Measurements from ENCODE around the gene TEX10. TPM values are rescaled to one million over a fixed set of nuclear protein-coding genes. Genes with fewer than 3 reads are reported as not detected.

TEX10 gene
- total RNA-seq, result 10 to 100 TPM; 17.3 to 32.1 TPM

DNA sequence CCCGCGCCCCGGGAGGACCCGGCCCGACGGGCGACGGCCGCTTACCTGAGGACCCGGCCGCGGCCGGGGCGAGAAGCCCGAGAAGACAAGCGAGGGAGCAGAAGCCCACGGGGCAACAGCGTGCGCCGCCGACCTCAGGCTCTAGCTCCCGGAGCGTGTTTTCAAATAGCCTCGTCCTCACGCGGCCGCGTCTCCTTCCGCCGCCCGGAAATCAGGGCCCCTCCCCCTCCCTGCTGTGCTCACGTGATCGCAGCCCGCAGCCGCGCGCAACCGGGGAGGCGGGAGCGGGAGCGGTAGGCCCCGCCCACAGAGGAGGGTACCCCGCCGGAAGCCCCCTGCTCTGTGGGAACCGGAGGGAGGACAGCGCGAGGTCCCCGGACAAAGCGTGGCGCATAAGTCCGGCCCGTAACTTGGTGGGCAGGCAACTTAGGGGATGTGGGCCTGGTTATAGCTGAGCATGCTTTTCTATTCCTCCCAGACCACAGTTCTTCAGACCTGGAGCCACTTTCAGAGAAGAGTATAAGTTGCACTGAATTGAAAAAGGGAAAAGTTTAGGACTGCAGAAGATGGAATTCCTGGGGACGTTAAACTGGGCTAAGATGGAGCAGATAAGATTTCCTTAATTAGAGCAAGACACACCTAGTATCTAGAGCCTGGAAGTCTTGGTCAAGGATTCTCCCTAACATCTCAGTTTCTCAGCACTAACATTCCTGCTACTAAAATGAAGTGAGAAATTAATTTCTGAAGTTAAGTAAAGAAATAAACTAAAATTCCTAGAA is at the start of gene TEX10:
Gene TEX10, minus strand, starts transcription at position 216 of the 779 bp plus-strand sequence. CDS start 3,579 bp downstream, outside the sequence.
- no peaks in the 10 kb centered on the region for H3K9me3 ChIP-seq
- peak within 1 kb of the TSS; percentile 97 to 99 for H3K4me3 ChIP-seq

DNA sequence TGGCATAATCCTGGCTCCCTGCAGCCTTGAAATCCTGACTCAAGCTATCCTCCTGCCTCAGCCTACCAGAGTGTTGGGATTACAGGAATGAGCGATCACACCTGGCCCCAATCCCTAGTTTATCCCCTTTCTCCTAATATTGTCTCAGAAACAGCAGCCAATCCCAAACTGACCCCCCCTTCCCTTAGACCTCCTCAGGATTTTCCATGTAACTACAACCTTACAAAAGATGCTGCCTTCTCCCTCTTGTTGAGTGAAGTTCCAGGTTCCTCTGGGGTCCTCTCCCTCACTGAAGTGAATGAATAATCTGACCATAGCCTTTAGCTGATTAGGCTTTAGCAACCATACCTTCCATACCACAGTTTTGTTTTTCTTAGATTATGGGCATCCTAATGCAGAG is 48.3 kb upstream of the TEX10 start:
- Histone ChIP-seq H3K36me3 (no peaks in the 10 kb centered on the region), H3K4me3 (no peak overlapping the region), H3K27me3 (replicated peaks; ENCODE audit: insufficient read depth) (no peaks in the 10 kb centered on the region), H3K27ac (no peak overlapping the region), H3K4me1 (replicated peaks) (no peaks in the 10 kb centered on the region), H3K9me3 (no peaks in the 10 kb centered on the region)
- intact Hi-C loops (cut with DNase I), result no loop called here
- TF ChIP-seq CTCF (IDR thresholded peaks at IDR 0.05) (no peak), POLR2AphosphoS5 (IDR thresholded peaks at IDR 0.05) (no peak), POLR2A (IDR thresholded peaks at IDR 0.05) (no peak)
- WGBS, result 90% methylated on average over 1 of the region's 1 CpG
- no peak for DNase-seq (ENCODE audit: low spot score)

More for the DNA sequence above, at the start of gene TEX10:
- peak within 1 kb of the TSS; percentile 78 to 83 for H3K27ac ChIP-seq
- H3K27me3 ChIP-seq (replicated peaks; ENCODE audit: insufficient read depth), result no peaks in the 10 kb centered on the region
- peak; percentile 86 for DNase-seq (ENCODE audit: low spot score)
- no peaks in the 10 kb centered on the region for H3K36me3 ChIP-seq
- WGBS, result under 1% methylated on average over 46 of the region's 53 CpGs
- TF ChIP-seq POLR2AphosphoS5 (IDR thresholded peaks at IDR 0.05) (peak; percentile 95), POLR2A (IDR thresholded peaks at IDR 0.05) (peak; percentile 67), CTCF (IDR thresholded peaks at IDR 0.05) (peak in 2 of 4 experiments; percentile 5 to 13)
- intact Hi-C loops (cut with DNase I), result loop anchor here (5.0 kb wide), 1 partner anchor 74 kb away; the partner anchor contains the start of gene MSANTD3
- H3K4me1 ChIP-seq (replicated peaks), result peaks cover 2% of the 10 kb centered on the region

DNA sequence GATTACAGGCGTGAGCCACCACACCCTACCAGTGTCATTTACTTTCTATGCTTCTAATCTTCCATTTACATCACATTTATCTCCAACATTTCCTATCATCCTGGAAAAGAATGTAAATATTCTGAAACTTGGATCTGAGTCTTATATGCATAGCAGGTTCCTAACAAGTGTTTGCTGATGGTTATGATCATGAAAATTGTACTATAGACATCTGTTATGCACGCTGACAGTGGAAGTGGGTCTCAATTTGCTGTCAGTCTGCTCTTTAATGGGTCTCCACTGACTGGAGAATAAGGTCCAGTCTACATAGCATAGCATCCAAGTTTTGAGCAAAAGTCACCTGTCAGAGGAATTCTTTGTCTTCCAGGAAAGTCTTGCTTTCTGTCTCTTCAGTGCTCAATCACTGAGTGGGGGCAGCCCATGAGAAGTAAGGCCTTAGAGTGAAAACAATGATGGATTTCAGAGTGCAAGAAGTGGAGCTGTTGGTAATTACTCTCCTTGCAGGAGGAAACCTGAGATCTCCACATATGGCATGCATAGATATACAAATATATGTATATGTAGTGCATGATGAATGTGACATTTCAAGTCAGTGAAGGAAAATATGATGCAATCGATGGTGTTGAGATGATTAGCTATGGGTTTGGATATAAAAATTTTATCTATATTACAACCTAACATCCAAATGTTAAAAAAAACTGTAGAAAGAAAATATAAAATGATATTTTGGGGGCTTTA is 45.0 kb upstream of the TEX10 start:
- H3K36me3 ChIP-seq, result no peaks in the 10 kb centered on the region
- no peak for DNase-seq (ENCODE audit: low spot score)
- intact Hi-C loops (cut with DNase I), result no loop called here
- H3K27ac ChIP-seq, result no peak overlapping the region
- no peaks in the 10 kb centered on the region for H3K9me3 ChIP-seq
- TF ChIP-seq POLR2A (IDR thresholded peaks at IDR 0.05), result no peak
- TF ChIP-seq CTCF (IDR thresholded peaks at IDR 0.05), result no peak
- TF ChIP-seq POLR2AphosphoS5 (IDR thresholded peaks at IDR 0.05), result no peak
- H3K4me3 ChIP-seq, result no peak overlapping the region
- H3K27me3 ChIP-seq (replicated peaks; ENCODE audit: insufficient read depth), result no peaks in the 10 kb centered on the region
- 74% methylated on average over 3 of the region's 3 CpGs for WGBS
- no peaks in the 10 kb centered on the region for H3K4me1 ChIP-seq (replicated peaks)

DNA sequence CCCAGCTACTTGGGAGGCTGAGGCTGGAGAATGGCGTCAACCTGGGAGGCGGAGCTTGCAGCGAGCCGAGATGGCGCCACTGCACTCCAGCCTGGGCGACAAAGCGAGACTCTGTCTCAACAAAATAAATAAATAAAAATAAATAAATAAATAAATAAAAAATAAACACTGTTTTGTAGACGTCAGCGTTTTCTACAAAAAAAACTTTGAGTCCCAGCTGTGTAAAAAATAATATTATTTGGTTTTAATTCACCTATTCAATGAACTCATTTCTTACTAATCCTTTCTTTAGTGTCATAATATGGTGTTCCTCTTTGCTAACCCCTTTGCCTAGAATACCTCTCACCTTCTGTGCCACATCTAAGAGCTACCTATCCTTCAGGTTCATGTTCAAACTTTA is 44.0 kb upstream of the TEX10 start:
- intact Hi-C loops (cut with DNase I), result no loop called here
- Histone ChIP-seq H3K36me3 (no peaks in the 10 kb centered on the region), H3K4me1 (replicated peaks) (no peaks in the 10 kb centered on the region), H3K9me3 (no peaks in the 10 kb centered on the region), H3K27me3 (replicated peaks; ENCODE audit: insufficient read depth) (no peaks in the 10 kb centered on the region), H3K4me3 (no peak overlapping the region), H3K27ac (no peak overlapping the region)
- 94% methylated on average over 9 of the region's 9 CpGs for WGBS
- TF ChIP-seq POLR2A (IDR thresholded peaks at IDR 0.05) (no peak), POLR2AphosphoS5 (IDR thresholded peaks at IDR 0.05) (no peak), CTCF (IDR thresholded peaks at IDR 0.05) (no peak)
- no peak for DNase-seq (ENCODE audit: low spot score)
